Activated B cell treated with CpG ODN at 0.5 μM for 24 hours (primary cell): Measurements from ENCODE around the gene TNFRSF11A. TPM values are rescaled to one million over a fixed set of nuclear protein-coding genes. Genes with fewer than 3 reads are reported as not detected.

ENCODE experiments used
- ATAC-seq: fragments of 200-7000 bp; cut with Tn5 transposase; one replicate; pipeline ENCODE4 v1.10.0; 2021; ENCODE audit warnings: low read depth, mild to moderate bottlenecking, moderate library complexity
- CTCF ChIA-PET: fragments of 350-600 bp; sonication (Branson Sonifier 250); formaldehyde crosslinking; loops from one replicate; lab custom pipeline; 2021; ENCODE audit warnings: antibody characterized with exemption; lab: Charles Lee
- POLR2A ChIA-PET: fragments of 350-600 bp; sonication (Branson Sonifier 250); formaldehyde crosslinking; loops from one replicate; lab custom pipeline; 2021; ENCODE audit warnings: antibody characterized with exemption; lab: Charles Lee
- DNase-seq: peaks from one replicate; pipeline ENCODE4 v3.0.0; 2022
- H3K27ac Mint-ChIP-seq: one replicate; pipeline ENCODE4 v1.8.0; 2020; ENCODE audit warnings: mixed read lengths
- H3K27me3 Mint-ChIP-seq: one replicate; pipeline ENCODE4 v1.8.0; 2021; ENCODE audit warnings: mixed read lengths
- H3K36me3 Mint-ChIP-seq: one replicate; pipeline ENCODE4 v1.8.0; 2021; ENCODE audit warnings: low read depth, mixed read lengths
- H3K4me1 Mint-ChIP-seq: one replicate; pipeline ENCODE4 v1.8.0; 2021; ENCODE audit warnings: mixed read lengths
- H3K4me3 Mint-ChIP-seq: one replicate; pipeline ENCODE4 v1.8.0; 2020; ENCODE audit warnings: mild to moderate bottlenecking, mixed read lengths
- H3K9me3 Mint-ChIP-seq: one replicate; pipeline ENCODE4 v1.8.0; 2020; ENCODE audit warnings: mixed read lengths
- intact Hi-C: fragments of 100-400 bp; cut with micrococcal nuclease; formaldehyde crosslinking; loops from one replicate; pipeline ENCODE4 v1.15.1; 2024
- total RNA-seq: library from RNA; stranded (reverse); gene quantifications from 2 replicates; pipeline ENCODE4 v1.2.3, GENCODE V29; 2022
- TF ChIP-seq, protein P1 (sequence below): fragments of 200-600 bp; IDR thresholded peaks from one replicate; pipeline ENCODE4 v1.8.0; 2022; ENCODE audit warnings: antibody characterized with exemption, mild to moderate bottlenecking

Gene TNFRSF11A
- total RNA-seq, 1 donor from 2014 or later: 0.24 TPM

DNA sequence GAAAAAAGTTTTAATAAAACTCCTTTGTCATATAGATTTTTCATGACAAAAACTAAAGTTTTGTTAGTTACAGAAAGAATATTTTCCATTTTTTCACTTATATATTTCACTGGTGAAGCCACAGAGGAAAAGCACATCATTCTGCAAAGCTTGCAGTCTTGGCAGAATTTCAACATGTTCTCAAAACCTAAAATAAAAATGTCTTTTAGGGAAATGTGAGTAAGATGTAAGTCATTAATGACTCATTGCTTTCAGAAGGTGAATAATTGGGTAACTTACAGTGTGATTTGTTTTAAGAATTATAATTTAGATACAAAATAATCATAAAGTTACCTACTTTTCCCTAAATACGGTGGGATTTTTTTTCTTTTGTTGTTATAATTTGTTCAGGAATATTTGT is 43.4 kb upstream of the TNFRSF11A start:
- Mint-ChIP-seq H3K36me3 (peaks cover 70% of the 10 kb centered on the region), H3K9me3 (no peaks in the 10 kb centered on the region), H3K27ac (no peak overlapping the region), H3K27me3 (no peaks in the 10 kb centered on the region), H3K4me3 (no peak overlapping the region), H3K4me1 (peaks cover 5% of the 10 kb centered on the region)
- intact Hi-C loops: no loop called here
- DNase-seq (no peak), ATAC-seq (no peak)
- TF ChIP-seq, protein P1, sequence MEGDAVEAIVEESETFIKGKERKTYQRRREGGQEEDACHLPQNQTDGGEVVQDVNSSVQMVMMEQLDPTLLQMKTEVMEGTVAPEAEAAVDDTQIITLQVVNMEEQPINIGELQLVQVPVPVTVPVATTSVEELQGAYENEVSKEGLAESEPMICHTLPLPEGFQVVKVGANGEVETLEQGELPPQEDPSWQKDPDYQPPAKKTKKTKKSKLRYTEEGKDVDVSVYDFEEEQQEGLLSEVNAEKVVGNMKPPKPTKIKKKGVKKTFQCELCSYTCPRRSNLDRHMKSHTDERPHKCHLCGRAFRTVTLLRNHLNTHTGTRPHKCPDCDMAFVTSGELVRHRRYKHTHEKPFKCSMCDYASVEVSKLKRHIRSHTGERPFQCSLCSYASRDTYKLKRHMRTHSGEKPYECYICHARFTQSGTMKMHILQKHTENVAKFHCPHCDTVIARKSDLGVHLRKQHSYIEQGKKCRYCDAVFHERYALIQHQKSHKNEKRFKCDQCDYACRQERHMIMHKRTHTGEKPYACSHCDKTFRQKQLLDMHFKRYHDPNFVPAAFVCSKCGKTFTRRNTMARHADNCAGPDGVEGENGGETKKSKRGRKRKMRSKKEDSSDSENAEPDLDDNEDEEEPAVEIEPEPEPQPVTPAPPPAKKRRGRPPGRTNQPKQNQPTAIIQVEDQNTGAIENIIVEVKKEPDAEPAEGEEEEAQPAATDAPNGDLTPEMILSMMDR: no peak
- ChIA-PET POLR2A (no interaction called here), CTCF (no interaction called here)

DNA sequence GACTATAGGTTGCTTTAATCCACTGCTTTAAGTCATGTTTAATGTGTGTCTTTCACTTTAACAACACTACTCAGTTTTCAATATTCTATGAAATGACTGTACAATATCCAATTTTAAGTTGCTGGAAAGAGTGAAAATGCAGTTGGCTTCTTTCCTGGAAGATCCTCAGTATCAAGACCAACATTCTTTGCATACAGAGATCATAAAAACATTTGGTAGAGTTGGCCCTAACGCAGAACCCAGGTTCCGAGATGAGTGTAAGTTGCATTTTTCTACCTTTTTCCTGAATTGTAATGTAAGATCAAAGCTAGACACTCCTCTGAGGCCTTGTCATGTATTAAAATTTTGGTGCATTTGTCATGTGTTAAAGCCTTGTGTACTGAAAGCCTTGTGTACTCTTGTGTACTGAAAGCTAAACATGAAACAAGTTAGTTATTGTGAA is 42.9 kb upstream of the TNFRSF11A start:
- no peak overlapping the region for H3K27ac Mint-ChIP-seq
- H3K9me3 Mint-ChIP-seq: no peaks in the 10 kb centered on the region
- H3K27me3 Mint-ChIP-seq: no peaks in the 10 kb centered on the region
- H3K4me3 Mint-ChIP-seq: no peak overlapping the region
- DNase-seq (no peak), ATAC-seq (no peak)
- ChIA-PET POLR2A (no interaction called here), CTCF (no interaction called here)
- TF ChIP-seq, protein P1: no peak
- H3K4me1 Mint-ChIP-seq: peaks cover 6% of the 10 kb centered on the region
- intact Hi-C loops: no loop called here
- H3K36me3 Mint-ChIP-seq: peaks cover 65% of the 10 kb centered on the region

DNA sequence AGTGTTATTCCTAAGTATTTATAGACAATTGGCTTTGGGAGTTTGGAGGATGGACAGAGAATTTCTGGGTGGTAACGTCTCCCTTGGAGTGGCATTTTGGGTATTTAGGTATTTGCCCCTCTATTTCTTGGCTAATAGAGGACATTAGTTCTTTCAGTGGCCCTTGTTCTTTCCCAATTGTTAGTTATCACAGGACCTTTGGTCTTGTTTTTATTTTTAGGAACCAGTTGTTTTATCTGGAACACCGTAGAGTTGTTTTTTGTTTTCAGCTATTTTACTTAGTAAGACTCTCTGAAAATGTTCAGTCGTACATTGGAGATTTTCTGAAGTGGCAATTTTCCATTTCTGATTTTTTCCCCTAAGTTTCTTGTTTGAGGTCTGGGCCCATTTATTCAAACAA is 40.5 kb upstream of the TNFRSF11A start:
- H3K27ac Mint-ChIP-seq: no peak overlapping the region

DNA sequence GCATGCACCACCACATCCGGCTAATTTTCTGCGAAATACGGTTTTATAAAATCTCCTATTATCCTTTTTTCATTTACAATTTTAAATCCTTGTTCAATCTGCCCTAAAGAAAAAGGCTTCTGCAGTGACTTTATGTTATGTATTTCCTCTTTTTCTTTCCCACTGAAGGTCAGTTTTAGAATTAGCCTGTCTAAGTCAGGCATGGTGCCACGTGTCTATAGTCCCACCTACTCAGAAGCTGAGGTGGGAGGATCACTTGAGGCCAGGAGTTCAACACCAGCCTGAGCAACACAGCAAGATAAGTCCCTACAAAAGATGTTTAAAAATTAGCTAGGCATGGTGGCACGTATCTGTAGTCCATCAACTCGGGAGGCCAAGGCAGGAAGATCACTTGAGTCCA is 39.8 kb upstream of the TNFRSF11A start:
- Mint-ChIP-seq H3K4me1 (peaks cover 32% of the 10 kb centered on the region), H3K27ac (no peak overlapping the region), H3K27me3 (no peaks in the 10 kb centered on the region), H3K9me3 (no peaks in the 10 kb centered on the region), H3K4me3 (no peak overlapping the region), H3K36me3 (peaks cover 58% of the 10 kb centered on the region)
- DNase-seq: no peak
- no peak for ATAC-seq
- intact Hi-C loops: loop anchor here (5.0 kb wide), 1 partner anchor 237 kb away; the partner anchor contains the start of gene ZCCHC2
- CTCF ChIA-PET: no interaction called here
- TF ChIP-seq, protein P1: no peak
- POLR2A ChIA-PET: no interaction called here

More for the DNA sequence above, 40.5 kb upstream of the TNFRSF11A start:
- CTCF ChIA-PET: no interaction called here
- TF ChIP-seq, protein P1: no peak
- intact Hi-C loops: loop anchor here (5.0 kb wide), 1 partner anchor 238 kb away; the partner anchor contains the start of gene ZCCHC2
- H3K4me3 Mint-ChIP-seq: no peak overlapping the region
- H3K36me3 Mint-ChIP-seq: peaks cover 62% of the 10 kb centered on the region
- no peaks in the 10 kb centered on the region for H3K9me3 Mint-ChIP-seq
- ATAC-seq (no peak), DNase-seq (no peak)
- POLR2A ChIA-PET: no interaction called here
- no peaks in the 10 kb centered on the region for H3K27me3 Mint-ChIP-seq
- peaks cover 30% of the 10 kb centered on the region for H3K4me1 Mint-ChIP-seq

DNA sequence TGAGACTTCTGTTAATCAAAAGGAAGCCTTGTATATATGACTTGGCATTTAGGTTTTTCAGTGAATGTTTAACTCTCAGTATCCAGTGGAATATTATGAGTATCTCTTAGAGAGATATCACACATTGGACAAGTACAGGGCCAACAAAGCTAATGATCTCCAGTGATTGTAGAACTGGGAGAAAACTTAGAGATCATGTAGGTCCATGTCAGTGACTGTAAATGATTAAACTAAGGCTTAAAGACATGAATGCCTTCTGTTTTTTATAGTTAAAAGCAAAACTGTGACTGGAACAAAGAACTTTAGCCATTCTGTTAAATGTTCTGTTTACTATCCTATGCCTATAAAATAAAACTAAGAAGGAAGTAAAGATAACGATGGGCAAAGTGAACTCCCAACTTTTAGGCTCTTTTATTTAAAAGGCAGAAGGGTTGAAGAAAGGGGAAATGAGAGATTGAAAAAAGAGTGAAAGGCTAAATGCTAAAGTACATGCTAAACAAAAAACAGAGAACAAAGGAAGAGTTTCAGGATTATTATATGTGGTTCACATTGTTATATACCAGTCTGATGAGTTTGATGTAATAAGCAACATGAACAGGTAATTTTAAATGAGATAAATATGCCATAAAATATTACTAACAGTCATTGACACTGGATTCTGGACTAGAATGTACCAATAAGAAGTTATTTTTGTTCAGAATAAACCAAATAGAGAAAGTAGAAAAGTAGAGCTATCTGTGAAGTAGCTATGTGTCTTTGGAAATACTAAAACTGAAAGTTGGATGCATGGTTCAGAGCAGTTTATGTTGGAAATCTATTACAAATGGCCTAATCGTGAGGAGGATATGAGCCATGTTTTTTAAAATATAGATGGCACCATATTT is 37.1 kb upstream of the TNFRSF11A start:
- Mint-ChIP-seq H3K27me3 (no peaks in the 10 kb centered on the region), H3K27ac (peak overlapping the region; percentile 72), H3K4me3 (peak overlapping the region; percentile 54), H3K4me1 (peaks cover 26% of the 10 kb centered on the region), H3K9me3 (no peaks in the 10 kb centered on the region), H3K36me3 (peaks cover 41% of the 10 kb centered on the region)
- TF ChIP-seq, protein P1: no peak
- peak; percentile 9 for ATAC-seq
- intact Hi-C loops: loop anchor here (1.0 to 5.0 kb wide), 5 partner anchors 8 to 234 kb away; partner anchors contain the start of genes PIGN, RELCH and ZCCHC2
- DNase-seq: no peak
- ChIA-PET CTCF (interaction anchor here (0.6 to 1.3 kb wide), 2 partner anchors 37 to 114 kb away, joined by 4 read pairs; partner anchors contain the start of gene TNFRSF11A), POLR2A (no interaction called here)
